GM12878 (cell line): ENCODE measurements around the gene CFAP74. TPM values are rescaled to one million over a fixed set of nuclear protein-coding genes. Genes with fewer than 3 reads are reported as not detected.
A peak's percentile ranks its signal among the peaks of the same experiment; 100 is the strongest.

Experiments used
- ATAC-seq: fragments of 200-7000 bp; cut with Tn5 transposase; 3 replicates; pipeline ENCODE4 v1.9.1; 2020; ENCODE audit warnings: mild to moderate bottlenecking, moderate library complexity
- BruUV-seq: library from RNA; stranded (reverse); fragments of 400-500 nt; replicated peaks from 2 replicates; lab custom pipeline; 2021; lab: Mats Ljungman, UMichigan
- CTCF ChIA-PET: fragments of 300-600 bp; sonication (Branson Sonifier 250); formaldehyde crosslinking; extraction: SDS; loops from one replicate; lab custom pipeline; 2021; ENCODE audit warnings: inconsistent platforms; lab: Yijun Ruan, JAX
- POLR2A ChIA-PET: fragments of 350-600 bp; formaldehyde crosslinking; extraction: SDS; loops from one replicate; lab custom pipeline; 2021; ENCODE audit warnings: inconsistent platforms; lab: Charles Lee
- RAD21 ChIA-PET: fragments of 300-600 bp; sonication (Branson Sonifier 250); formaldehyde crosslinking; loops from one replicate; lab custom pipeline; 2023; ENCODE audit warnings: antibody characterized with exemption; ENCODE audit not compliant: unreplicated experiment; lab: Charles Lee
- SMC1A ChIA-PET: fragments of 300-600 bp; sonication (Branson Sonifier 250); formaldehyde crosslinking; loops from one replicate; lab custom pipeline; 2023; ENCODE audit not compliant: unreplicated experiment, uncharacterized antibody; lab: Charles Lee
- DNase-seq: peaks from one replicate; pipeline ENCODE4 v3.0.0-alpha.2; 2011; ENCODE audit warnings: low read depth, low spot score
- FAIRE-seq: peaks from 3 replicates; lab custom pipeline; 2011; peaks lifted over from hg19 to GRCh38; lab: Jason Lieb, UNC
- H2AFZ ChIP-seq: 2 replicates; pipeline ENCODE4 v1.6.0; 2011; ENCODE audit warnings: low read depth, low read length, control low read depth; ENCODE audit not compliant: control insufficient read depth
- H3K27ac ChIP-seq: 2 replicates; pipeline ENCODE4 v1.5.1; 2011; ENCODE audit warnings: control low read depth; ENCODE audit not compliant: control insufficient read depth, insufficient read depth
- H3K27me3 ChIP-seq, 2 experiments: replicated peaks in 1 of 2; 2 replicates each; pipeline versions ENCODE4 v1.6.0 to v1.6.1; 2011; ENCODE audit warnings: low read length in 1 of 2; ENCODE audit not compliant: control insufficient read depth in 2 of 2, insufficient read depth in 2 of 2
- H3K36me3 ChIP-seq, 2 experiments: 2 replicates each; pipeline ENCODE4 v1.5.1; 2011; ENCODE audit warnings: low read length in 1 of 2; ENCODE audit not compliant: control insufficient read depth in 2 of 2, insufficient read depth in 2 of 2
- H3K4me1 ChIP-seq: 2 replicates; pipeline ENCODE4 v1.6.1; 2011; ENCODE audit warnings: mild to moderate bottlenecking, low read length, moderate library complexity, mixed read lengths; ENCODE audit not compliant: control insufficient read depth, insufficient read depth
- H3K4me2 ChIP-seq: 2 replicates; pipeline ENCODE4 v1.6.0; 2011; ENCODE audit warnings: control low read depth; ENCODE audit not compliant: control insufficient read depth, insufficient read depth
- H3K4me3 ChIP-seq: fragments of 200-600 bp; sonication (generic); 2 replicates; pipeline ENCODE4 v1.5.1; 2016
- H3K79me2 ChIP-seq: 2 replicates; pipeline ENCODE4 v1.6.0; 2011; ENCODE audit warnings: low read length; ENCODE audit not compliant: control insufficient read depth, insufficient read depth
- H3K9ac ChIP-seq: 2 replicates; pipeline ENCODE4 v1.8.0; 2011; ENCODE audit warnings: low read length, control low read depth, mixed read lengths; ENCODE audit not compliant: control insufficient read depth, insufficient read depth
- H3K9me3 ChIP-seq: replicated peaks from 3 replicates; pipeline ENCODE4 v1.5.1; 2011; ENCODE audit warnings: mild to moderate bottlenecking, low read length; ENCODE audit not compliant: control insufficient read depth, insufficient read depth
- H4K20me1 ChIP-seq: 2 replicates; pipeline ENCODE4 v1.6.0; 2011; ENCODE audit not compliant: control insufficient read depth, insufficient read depth
- BMI1 ChIP-seq: fragments of 450-650 bp; IDR thresholded peaks from 2 replicates; pipeline ENCODE4 v1.6.1; 2016; ENCODE audit warnings: mild to moderate bottlenecking, moderate library complexity, borderline replicate concordance
- POLR2A ChIP-seq: IDR thresholded peaks from 2 replicates; pipeline ENCODE4 v1.6.1; 2011; ENCODE audit warnings: low read depth, mild to moderate bottlenecking, low read length
- POLR2AphosphoS5 ChIP-seq: IDR thresholded peaks from 2 replicates; pipeline ENCODE4 v1.6.1; 2011; ENCODE audit warnings: mild to moderate bottlenecking, low read length, inconsistent platforms
- RB1 ChIP-seq: fragments of 450-650 bp; formaldehyde crosslinking; IDR thresholded peaks from 2 replicates; pipeline ENCODE4 v1.6.1; 2017; ENCODE audit warnings: mild to moderate bottlenecking, borderline replicate concordance
- WGBS: methylation state at CpG from one replicate; pipeline ENCODE4 v1.1.6; 2016; ENCODE audit warnings: low lambda C conversion rate; ENCODE audit not compliant: insufficient replicate concordance, insufficient coverage; ENCODE audit errors: missing lambda C conversion rate; 5-methylcytosine and 5-hydroxymethylcytosine counted together
- in situ Hi-C: fragments of 300-500 bp; cut with MboI; formaldehyde crosslinking; loops from 9 replicates; pipeline ENCODE4 v1.14.3; 2018; ENCODE audit warnings: mixed read lengths
- intact Hi-C: fragments of 100-400 bp; cut with micrococcal nuclease; formaldehyde crosslinking; loops from one replicate; pipeline ENCODE4 v1.14.2; 2022; ENCODE audit not compliant: unreplicated experiment
- polyA plus RNA-seq, 11 experiments: library from polyadenylated mRNA; depleted of rRNA in 4 of 11; unstranded in 6 of 11; stranded (reverse) in 5 of 11; fragments of >200 nt; fragmentation: Nextera tagmentation in 4 of 11; fragmentation: Illumina TruSeq in 1 of 11; extraction: Ambion mirVana in 4 of 11; extraction: Trizol in 1 of 11; gene quantifications; 1 replicate in 1 of 11; 2 replicates in 10 of 11; pipeline versions ENCODE4 v1.2.1 to v1.2.3, GENCODE V29; 2011 to 2016; ENCODE audit warnings: inconsistent platforms in 2 of 11, missing spikeins in 2 of 11, low read depth in 1 of 11
- total RNA-seq, 4 experiments: library from RNA; depleted of rRNA in 3 of 4; stranded (reverse); fragments of >200 nt in 3 of 4; fragmentation: Illumina TruSeq in 1 of 4; extraction: Trizol in 1 of 4; gene quantifications; 2 replicates each; pipeline versions ENCODE4 v1.2.1 to v1.2.3, GENCODE V29; 2013 to 2021

The CFAP74 gene
- total and polyA plus RNA-seq, 10 of the 15 experiments (the other 5 are each of a cell fraction or from before 2014, with no cell fraction given): 0.01 TPM; not detected in 9

DNA sequence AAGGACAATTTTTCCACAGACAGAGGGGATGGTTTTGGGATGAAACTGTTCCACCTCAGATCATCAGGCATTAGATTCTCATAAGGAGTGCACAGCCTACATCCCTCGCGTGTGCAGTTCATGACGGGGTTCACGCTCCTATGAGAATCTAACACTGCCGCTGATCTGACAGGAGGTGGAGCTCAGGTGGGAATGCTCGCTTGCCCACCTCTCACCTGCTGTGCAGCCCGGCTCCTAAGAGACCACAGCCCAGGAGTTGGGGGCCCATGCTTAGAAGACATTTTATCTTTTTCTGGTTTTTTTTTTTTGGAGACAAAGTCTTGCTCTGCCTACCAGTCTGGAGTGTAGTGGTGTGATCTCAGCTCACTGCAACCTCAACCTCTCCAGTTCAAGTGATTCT, 128.7 kb downstream of the CFAP74 start:
- 99% methylated on average over 7 of the region's 7 CpGs for WGBS
- intact Hi-C loops: no loop called here
- H4K20me1 ChIP-seq: peaks cover 44% of the 10 kb centered on the region

DNA sequence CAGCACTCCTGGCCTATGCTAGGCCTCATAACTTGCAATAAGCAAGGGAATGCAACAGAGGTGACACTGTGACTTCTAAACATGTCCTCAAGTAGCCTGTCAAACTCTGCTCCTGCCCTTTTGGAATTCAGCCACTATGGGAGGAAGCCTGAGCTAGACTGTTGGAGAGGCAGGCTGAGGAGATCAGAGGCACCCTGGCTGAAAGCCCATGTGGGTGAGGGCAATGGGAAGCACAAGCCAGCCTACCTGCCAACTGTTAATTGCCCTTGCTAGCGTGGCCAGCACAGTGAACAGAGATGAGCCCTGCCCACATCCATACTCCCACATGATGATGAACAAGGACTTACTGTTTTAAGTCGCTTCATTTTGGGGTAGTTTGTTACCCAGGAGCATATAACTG, 130.4 kb downstream of the CFAP74 start:
- in situ Hi-C loops: no loop called here
- no peak overlapping the region for H2AFZ ChIP-seq
- H3K9me3 ChIP-seq: no peaks in the 10 kb centered on the region; the same call in 2 of the 3 replicates
- intact Hi-C loops: no loop called here
- TF ChIP-seq RB1: no peak
- TF ChIP-seq POLR2A: peak; percentile 33; the same call in 1 of the 2 replicates
- peaks cover 90% of the 10 kb centered on the region for H3K79me2 ChIP-seq
- DNase-seq: no peak
- no peak overlapping the region for H3K4me2 ChIP-seq
- peaks cover 36% of the 10 kb centered on the region for H4K20me1 ChIP-seq
- no TSS peak for BruUV-seq
- ChIA-PET SMC1A (no interaction called here), RAD21 (interaction anchor here (0.6 kb wide), 1 partner anchor 9 kb away, joined by 4 read pairs; no protein-coding TSS in a partner anchor), POLR2A (interaction anchor here (1.0 kb wide), 1 partner anchor 10 kb away, joined by 4 read pairs; no protein-coding TSS in a partner anchor), CTCF (no interaction called here)
- H3K9ac ChIP-seq: no peak overlapping the region
- no peak overlapping the region for H3K4me3 ChIP-seq
- H3K27me3 ChIP-seq: no peaks in the 10 kb centered on the region
- whole genome bisulfite sequencing: 100% methylated on average over 2 of the region's 2 CpGs
- FAIRE-seq: no peak
- no peak overlapping the region for H3K27ac ChIP-seq
- H3K36me3 ChIP-seq: peaks cover 32 to 36% of the 10 kb centered on the region in 2 experiments; a peak in 3 of 4 replicates
- H3K4me1 ChIP-seq: peaks cover 12% of the 10 kb centered on the region
- no peak for ATAC-seq

More for the DNA sequence above, 128.7 kb downstream of the CFAP74 start:
- H2AFZ ChIP-seq: no peak overlapping the region
- BruUV-seq: no TSS peak
- TF ChIP-seq POLR2AphosphoS5 (peak; percentile 75), BMI1 (no peak)
- ChIA-PET SMC1A (interaction anchor here (1.2 kb wide), 1 partner anchor 95 kb away, joined by 3 read pairs; no protein-coding TSS in a partner anchor), RAD21 (no interaction called here), POLR2A (interaction anchor here (0.6 to 1.3 kb wide), 4 partner anchors 9 to 43 kb away, joined by 3 to 5 read pairs (median 4); no protein-coding TSS in a partner anchor), CTCF (interaction anchor here (0.6 kb wide), 2 partner anchors 45 to 66 kb away, joined by 3 read pairs; no protein-coding TSS in a partner anchor)
- no peak for DNase-seq
- H3K9ac ChIP-seq: no peak overlapping the region
- peaks cover 35 to 44% of the 10 kb centered on the region in 2 experiments; a peak in 3 of 4 replicates for H3K36me3 ChIP-seq
- no peak for ATAC-seq
- peaks cover 6% of the 10 kb centered on the region for H3K4me1 ChIP-seq
- H3K79me2 ChIP-seq: peaks cover 90% of the 10 kb centered on the region
- H3K27me3 ChIP-seq: no peaks in the 10 kb centered on the region
- no peak overlapping the region for H3K4me2 ChIP-seq
- no peak overlapping the region for H3K27ac ChIP-seq
- no peaks in the 10 kb centered on the region; the same call in 2 of the 3 replicates for H3K9me3 ChIP-seq
- H3K4me3 ChIP-seq: no peak overlapping the region
- no peak for FAIRE-seq
- in situ Hi-C loops: no loop called here
